AG08396 (cell line): Measurements from ENCODE around the gene OOSP4A.

Source experiments
- DNase-seq: peaks from one replicate; pipeline ENCODE4 v3.0.0; 2012; ENCODE audit warnings: low spot score, mixed read lengths

The OOSP4A gene

GRCh38 chr11:59963733-59964132 is at the start of gene OOSP4A:
OOSP4A (plus strand) TSS chr11:59964033; CDS start chr11:59964033, 0 bp downstream.
- no peak for DNase-seq

DNA sequence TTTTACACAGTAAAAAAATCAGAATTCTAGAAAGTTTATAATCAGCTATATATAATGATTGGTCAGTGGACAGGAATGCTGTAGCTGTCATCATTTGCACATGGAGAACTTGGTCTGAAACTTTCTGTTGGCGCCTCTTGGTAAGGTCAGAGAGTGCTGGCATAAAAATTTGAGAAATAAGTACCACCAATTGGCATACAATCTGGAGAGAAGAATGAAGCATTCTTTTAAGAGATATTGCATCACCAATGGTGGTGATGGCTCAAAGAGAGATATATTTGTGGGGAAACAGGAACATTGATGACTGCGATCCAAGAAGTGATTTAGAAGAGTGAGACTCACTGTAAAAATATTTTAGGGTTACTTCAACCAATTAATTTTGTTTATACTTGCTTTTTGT is 45.4 kb upstream of the OOSP4A start:
- no peak for DNase-seq

DNA sequence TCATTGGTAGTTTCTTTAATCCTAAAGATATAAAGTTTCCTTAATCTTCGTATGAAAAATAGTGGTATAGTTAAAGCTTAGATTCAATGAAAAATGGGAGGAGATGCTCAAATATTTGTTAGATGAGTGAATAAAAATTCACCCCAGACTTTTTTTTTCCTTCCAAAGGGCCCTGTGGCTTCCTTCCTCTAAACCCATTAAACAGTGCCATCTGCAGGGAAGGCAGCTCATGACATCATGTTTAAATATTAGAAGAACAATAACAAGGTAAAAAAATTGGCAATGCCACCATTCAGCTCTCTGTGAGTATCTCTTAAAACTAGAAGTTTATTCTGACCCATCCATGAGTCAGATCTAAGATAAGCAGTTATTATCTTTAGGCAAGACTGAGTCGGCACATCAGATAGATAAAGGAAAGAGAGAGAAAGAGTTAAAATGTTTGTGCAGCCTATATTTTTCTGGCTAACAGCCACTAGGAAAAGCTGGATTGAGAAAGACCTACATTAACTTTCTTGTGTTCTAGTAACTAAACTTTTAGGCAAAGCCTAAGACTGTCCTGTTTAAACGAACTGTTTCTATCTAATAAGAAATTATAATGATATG is 44.7 kb upstream of the OOSP4A start:
- peak; percentile 13 for DNase-seq

GRCh38 chr11:59923813-59924212 is 40.0 kb upstream of the OOSP4A start:
- no peak for DNase-seq

DNA sequence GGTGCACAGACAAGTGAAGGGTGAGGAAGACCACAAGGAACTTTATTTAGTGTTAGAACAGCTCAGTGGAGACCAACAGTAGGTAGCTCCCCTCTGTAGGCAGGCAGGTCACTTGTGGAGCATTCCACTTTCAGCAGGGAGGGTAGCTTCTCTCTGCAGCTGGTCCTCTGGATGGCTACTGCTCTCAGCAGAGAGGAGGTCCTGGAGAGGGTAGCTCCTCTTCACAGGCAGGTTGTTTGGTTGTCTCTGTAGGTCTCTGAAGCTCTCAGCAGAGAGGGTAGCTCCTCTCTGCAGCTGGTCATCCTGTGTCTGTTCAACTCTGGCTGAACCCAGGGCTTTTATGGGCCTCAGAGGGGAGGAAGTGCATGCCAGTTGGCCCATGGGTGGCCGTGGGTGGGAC is 32.1 kb upstream of the OOSP4A start:
- no peak for DNase-seq

GRCh38 chr11:59938132-59938531 is 25.7 kb upstream of the OOSP4A start, which contains the start of gene OOSP1:
OOSP1 (plus strand) TSS chr11:59938432; CDS start chr11:59938455, 23 bp downstream.
- no peak for DNase-seq

DNA sequence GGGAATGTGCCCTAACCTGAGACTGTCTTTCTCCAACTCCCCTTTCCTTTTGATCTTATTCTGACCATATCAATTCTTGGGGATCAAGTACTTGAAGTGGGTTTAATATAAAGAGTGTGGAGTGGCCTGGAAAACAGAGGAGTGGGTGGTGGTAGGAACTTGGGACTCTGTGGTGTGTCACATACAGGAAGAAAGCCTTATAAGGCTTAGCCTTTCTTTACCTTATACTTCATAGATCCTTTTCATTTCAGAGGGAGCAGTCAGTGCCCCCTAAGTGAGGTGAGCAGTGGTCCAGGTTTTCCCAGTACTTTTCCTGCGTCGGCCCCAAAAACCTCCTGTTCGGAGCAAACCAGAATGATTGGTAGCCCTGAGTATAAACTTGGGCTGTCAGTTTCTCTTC is 25.1 kb upstream of the OOSP4A start:
- no peak for DNase-seq

GRCh38 chr11:59939482-59939881 is 24.4 kb upstream of the OOSP4A start:
- no peak for DNase-seq

DNA sequence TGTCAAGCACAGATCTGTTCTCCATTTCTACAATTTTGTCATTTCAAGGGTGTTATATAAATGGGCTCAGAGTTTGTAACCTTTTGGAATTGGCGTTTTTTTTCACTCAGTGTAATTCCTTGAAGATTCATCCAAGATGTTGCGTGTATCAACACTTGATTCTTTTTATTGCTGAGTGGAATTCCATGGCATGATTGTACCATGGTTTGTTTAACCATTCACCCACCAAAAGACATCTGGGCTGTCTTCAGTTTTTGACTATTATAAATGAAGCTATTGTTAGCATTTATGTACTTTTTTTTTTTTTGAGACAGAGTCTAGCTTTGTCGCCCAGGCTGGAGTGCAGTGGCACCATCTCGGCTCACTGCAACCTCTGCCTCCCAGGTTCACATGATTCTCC is 22.7 kb upstream of the OOSP4A start:
- DNase-seq, result no peak

DNA sequence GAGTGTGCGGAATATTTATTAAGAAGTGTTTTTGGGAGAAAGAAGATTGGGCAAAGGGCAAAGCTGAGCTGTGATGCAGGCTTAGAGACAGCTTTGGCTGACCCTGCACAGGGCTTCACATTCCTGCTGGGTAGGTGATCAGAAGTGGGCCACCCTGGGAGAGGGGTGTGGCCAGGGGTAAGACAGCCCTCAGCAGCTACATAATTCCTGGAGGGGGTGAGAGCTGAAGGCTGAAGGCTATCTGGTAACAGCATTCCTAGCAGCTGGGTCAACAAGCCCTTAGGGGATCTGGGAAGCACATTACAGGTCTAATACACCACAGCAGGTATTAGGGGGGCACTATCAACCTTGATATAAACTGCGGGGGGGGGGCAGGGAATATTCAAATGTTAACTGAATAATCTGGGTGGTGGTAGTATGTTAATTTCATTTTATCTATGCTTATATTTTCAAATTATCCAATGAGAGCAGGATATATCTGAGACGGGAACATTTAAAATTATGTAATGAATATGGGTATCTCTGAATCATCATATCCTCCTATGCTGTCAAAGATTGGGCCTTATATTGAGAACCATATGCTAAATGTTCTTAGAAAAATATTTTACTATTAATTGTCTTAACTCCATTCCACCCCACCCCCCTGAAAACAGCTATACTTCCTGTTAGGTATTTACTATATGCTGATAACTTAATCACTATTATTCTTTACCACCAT is 19.7 kb upstream of the OOSP4A start:
- no peak for DNase-seq

- no peak for DNase-seq
Measured at GRCh38 chr11:59944720-59945119, 19.1 kb upstream of the OOSP4A start.

GRCh38 chr11:59953463-59954218 is 10.2 kb upstream of the OOSP4A start:
- DNase-seq, result no peak

- DNase-seq, result no peak
Measured at GRCh38 chr11:59954219-59954847, 9.5 kb upstream of the OOSP4A start.

- DNase-seq, result no peak
Measured at GRCh38 chr11:59957094-59957493, 6.7 kb upstream of the OOSP4A start.

- no peak for DNase-seq
Measured at GRCh38 chr11:59960502-59961381, 3.1 kb upstream of the OOSP4A start.

DNA sequence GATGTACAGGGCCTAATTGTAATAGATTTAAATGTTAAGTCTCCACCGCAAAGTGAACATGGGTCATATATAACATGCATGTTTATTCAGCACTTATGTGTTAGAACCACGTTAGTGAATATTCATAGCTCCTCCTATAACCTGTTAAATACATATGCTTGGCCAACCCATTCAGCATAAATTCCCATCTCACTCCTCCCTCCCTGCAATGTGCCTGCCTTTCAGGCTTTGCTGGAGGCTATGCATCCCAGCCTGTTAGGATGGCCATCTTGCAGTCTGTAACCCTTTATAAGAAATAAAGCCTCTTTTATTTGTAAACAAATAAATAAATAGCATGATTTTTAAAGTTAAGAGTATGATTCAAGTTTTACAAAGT is 1.7 kb upstream of the OOSP4A start:
- DNase-seq, result no peak

DNA sequence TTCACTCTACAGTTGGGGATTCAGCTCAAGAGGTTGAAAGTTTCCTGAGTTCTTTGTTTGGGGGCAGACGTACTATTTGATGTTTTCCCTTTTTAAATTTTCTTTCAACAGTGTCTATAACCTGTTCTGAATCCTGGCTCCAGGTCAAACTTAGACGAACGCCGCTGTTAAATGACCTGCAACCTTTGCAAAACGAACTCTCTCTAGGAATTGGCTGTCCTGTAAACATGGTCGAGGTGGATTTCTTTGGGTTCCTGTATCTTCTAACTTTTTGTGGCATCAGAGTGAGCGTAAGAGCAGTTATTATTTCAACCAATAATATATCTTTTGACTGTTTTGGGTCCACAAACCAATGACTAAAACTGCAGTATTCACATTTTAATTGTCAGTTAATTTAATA is 1.6 kb downstream of the OOSP4A start:
- no peak for DNase-seq

- DNase-seq, result no peak
Measured at GRCh38 chr11:59966201-59966600, 2.4 kb downstream of the OOSP4A start.

DNA sequence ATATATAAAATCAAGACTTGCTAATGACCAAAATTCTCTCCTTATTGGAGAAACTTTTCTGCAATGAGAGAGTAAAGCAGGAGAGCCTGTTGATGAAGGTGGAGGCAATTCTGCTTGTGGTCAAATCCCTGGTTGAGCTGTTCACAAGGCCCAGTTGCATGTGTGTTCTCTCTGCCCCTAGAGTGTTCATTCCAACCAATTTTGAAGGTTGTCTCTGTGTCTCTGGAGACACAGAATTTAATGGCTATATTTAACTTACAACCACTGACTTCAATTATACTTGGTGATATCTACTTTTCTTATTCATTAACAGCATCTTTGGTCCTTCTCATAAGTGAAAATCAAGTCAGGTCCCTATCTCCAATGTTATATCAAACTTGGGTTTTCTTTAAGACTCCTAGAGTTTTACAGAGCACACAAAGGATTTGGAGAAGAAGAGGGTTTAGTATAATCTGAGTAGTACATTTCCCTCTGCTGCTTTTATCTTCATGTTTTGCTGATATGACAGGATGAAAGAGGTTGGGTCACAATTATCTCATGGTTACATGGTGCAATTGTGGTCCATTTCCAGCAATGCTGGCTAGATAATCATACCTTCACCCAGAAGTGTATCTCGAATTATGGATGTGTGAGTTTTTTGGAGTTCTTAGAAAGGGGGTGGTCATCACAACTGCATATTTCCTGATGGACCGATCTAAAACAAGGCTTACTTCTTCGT is 4.0 kb downstream of the OOSP4A start:
- DNase-seq, result no peak

DNA sequence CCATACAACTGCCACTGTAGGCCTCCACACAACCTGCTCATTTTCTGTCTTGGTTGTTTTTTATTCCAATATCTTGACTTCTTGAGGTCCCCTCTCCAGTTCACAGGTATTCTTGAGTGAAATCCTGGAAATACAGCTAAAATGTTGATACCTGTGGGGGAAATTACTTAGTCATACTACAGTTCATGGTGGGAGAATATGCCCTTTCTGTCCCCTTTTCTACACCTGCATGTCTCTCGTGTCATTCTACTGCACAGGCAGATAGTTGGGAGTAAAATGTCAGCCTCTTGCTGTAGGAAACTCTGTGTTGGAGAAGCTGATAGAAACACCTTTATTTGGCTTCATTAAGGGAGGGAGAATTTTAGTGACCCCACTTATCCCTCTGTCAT is 4.6 kb downstream of the OOSP4A start:
- DNase-seq, result no peak

- no peak for DNase-seq
Measured at GRCh38 chr11:59973097-59973496, 9.3 kb downstream of the OOSP4A start.
